ENCODE data around the gene NRXN2.

Gene NRXN2

GRCh38 chr11:64627371-64627770 is 95.6 kb downstream of the NRXN2 start:
- DNase-seq (ENCODE audit: low spot score) = no peak

- no peak for DNase-seq (ENCODE audit: low spot score)
Observed at GRCh38 chr11:64626637-64627036, 96.4 kb downstream of the NRXN2 start.

- no peak for DNase-seq (ENCODE audit: low spot score)
Observed at GRCh38 chr11:64624883-64625481, 98.0 kb downstream of the NRXN2 start.

- no peak for DNase-seq (ENCODE audit: low spot score)
Observed at GRCh38 chr11:64622681-64623080, 100.3 kb downstream of the NRXN2 start.

GRCh38 chr11:64621283-64622019 is 101.5 kb downstream of the NRXN2 start:
- DNase-seq (ENCODE audit: low spot score) = no peak

- DNase-seq (ENCODE audit: low spot score) = no peak
Observed at GRCh38 chr11:64620381-64620971, 102.5 kb downstream of the NRXN2 start.

- peak; percentile 35 for DNase-seq (ENCODE audit: low spot score)
Observed at GRCh38 chr11:64619811-64620380, 103.1 kb downstream of the NRXN2 start.

- DNase-seq (ENCODE audit: low spot score) = no peak
Observed at GRCh38 chr11:64619196-64619595, 103.8 kb downstream of the NRXN2 start.

GRCh38 chr11:64616817-64617216 is 106.2 kb downstream of the NRXN2 start:
- no peak for DNase-seq (ENCODE audit: low spot score)

- DNase-seq (ENCODE audit: low spot score) = no peak
Observed at GRCh38 chr11:64614917-64615316, 108.1 kb downstream of the NRXN2 start.

GRCh38 chr11:64613648-64614047 is 109.3 kb downstream of the NRXN2 start:
- DNase-seq (ENCODE audit: low spot score) = no peak

GRCh38 chr11:64611869-64612646 is 110.9 kb downstream of the NRXN2 start:
- DNase-seq (ENCODE audit: low spot score) = no peak

GRCh38 chr11:64611176-64611575 is 111.8 kb downstream of the NRXN2 start:
- no peak for DNase-seq (ENCODE audit: low spot score)

GRCh38 chr11:64610596-64610995 is 112.4 kb downstream of the NRXN2 start:
- no peak for DNase-seq (ENCODE audit: low spot score)

GRCh38 chr11:64609436-64610047 is 113.5 kb downstream of the NRXN2 start:
- DNase-seq (ENCODE audit: low spot score) = no peak

GRCh38 chr11:64608636-64609035 is 114.4 kb downstream of the NRXN2 start:
- DNase-seq (ENCODE audit: low spot score) = no peak

GRCh38 chr11:64608046-64608445 is 115.0 kb downstream of the NRXN2 start:
- peak; percentile 92 for DNase-seq (ENCODE audit: low spot score)

GRCh38 chr11:64607381-64607985 is 115.5 kb downstream of the NRXN2 start:
- no peak for DNase-seq (ENCODE audit: low spot score)

- DNase-seq (ENCODE audit: low spot score) = no peak
Observed at GRCh38 chr11:64606796-64607380, 116.1 kb downstream of the NRXN2 start.

- DNase-seq (ENCODE audit: low spot score) = no peak
Observed at GRCh38 chr11:64605656-64606585, 117.1 kb downstream of the NRXN2 start.

Measured in AG20443 (cell line).